Esophagus muscularis mucosa (tissue), 4 donors: ENCODE data around the gene GNA12. TPM values are rescaled to one million over a fixed set of nuclear protein-coding genes. Genes with fewer than 3 reads are reported as not detected.

Experiments
- DNase-seq: peaks from one replicate; pipeline ENCODE4 v3.0.0-alpha.2; 2017; ENCODE audit errors: extremely low spot score
- H3K27ac ChIP-seq, 4 donors: fragments of 200-600 bp; sonication (generic); replicated peaks in 1 of 4; 1 replicate in 3 of 4; 2 replicates in 1 of 4; pipeline ENCODE4 v1.5.1; 2016 to 2019; ENCODE audit warnings: mild to moderate bottlenecking in 1 of 4
- H3K27me3 ChIP-seq, 4 donors: fragments of 200-600 bp; sonication (generic); one replicate each; pipeline versions ENCODE4 v1.5.1 to v1.6.0; 2016 to 2019
- H3K36me3 ChIP-seq, 4 donors: fragments of 200-600 bp; sonication (generic); one replicate each; pipeline ENCODE4 v1.5.1; 2016 to 2019
- H3K4me1 ChIP-seq, 4 donors: fragments of 200-600 bp; sonication (generic); one replicate each; pipeline ENCODE4 v1.5.1; 2016 to 2019
- H3K4me3 ChIP-seq, 4 donors: fragments of 200-600 bp; sonication (generic); 1 replicate in 2 of 4; 2 replicates in 2 of 4; pipeline ENCODE4 v1.5.1; 2016 to 2019; ENCODE audit warnings: mild to moderate bottlenecking in 4 of 4, moderate library complexity in 1 of 4
- H3K9me3 ChIP-seq, 4 donors: fragments of 200-600 bp; sonication (generic); 1 replicate in 3 of 4; 2 replicates in 1 of 4; pipeline ENCODE4 v1.5.1; 2016 to 2019
- CTCF ChIP-seq, 3 experiments: fragments of 200-600 bp in 2 of 3; fragments of 450-650 bp in 1 of 3; sonication (generic) in 2 of 3; IDR thresholded peaks; one replicate each; pipeline ENCODE4 v1.5.1; 2017 to 2019; ENCODE audit warnings: antibody characterized with exemption in 3 of 3, mild to moderate bottlenecking in 2 of 3, moderate library complexity in 1 of 3
- EP300 ChIP-seq: sonication (generic); formaldehyde crosslinking; IDR thresholded peaks from one replicate; pipeline ENCODE4 v1.6.1; 2017; ENCODE audit warnings: antibody characterized with exemption
- POLR2A ChIP-seq: fragments of 450-650 bp; IDR thresholded peaks from one replicate; pipeline ENCODE4 v1.6.1; 2017; ENCODE audit warnings: antibody characterized with exemption, moderate library complexity, mild to moderate bottlenecking, low read depth
- POLR2AphosphoS5 ChIP-seq, 2 donors: sonication (generic); formaldehyde crosslinking; IDR thresholded peaks; one replicate each; pipeline ENCODE4 v1.6.1; 2017; ENCODE audit warnings: antibody characterized with exemption in 2 of 2
- WGBS: methylation state at CpG from one replicate; pipeline ENCODE4 v1.1.5; 2018; 5-methylcytosine and 5-hydroxymethylcytosine counted together
- intact Hi-C: fragments of 100-400 bp; cut with DNase I; formaldehyde crosslinking; loops from one replicate; pipeline ENCODE4 v1.15.1; 2023
- total RNA-seq, 4 donors: library from RNA; depleted of rRNA; stranded (reverse); fragments of >200 nt; gene quantifications; one replicate each; pipeline versions ENCODE4 v1.1.0 to v1.2.1, GENCODE V29; 2016

GNA12 gene
- total RNA-seq, 4 donors from 2014 or later = 25.3 to 61.8 (median 38.9) TPM

GRCh38 chr7:2869981-2870380 is 25.9 kb upstream of the GNA12 start:
- peaks cover 0 to 4% (median 0%) of the 10 kb centered on the region in 4 donors for H3K27me3 ChIP-seq
- H3K36me3 ChIP-seq = no peaks in the 10 kb centered on the region
- TF ChIP-seq POLR2A = no peak
- TF ChIP-seq POLR2AphosphoS5 (IDR thresholded peaks at IDR 0.05) = no peak
- no peak for TF ChIP-seq EP300
- TF ChIP-seq CTCF (IDR thresholded peaks at IDR 0.05) = no peak
- peaks cover 0 to 18% (median 13%) of the 10 kb centered on the region in 4 donors for H3K4me1 ChIP-seq
- intact Hi-C loops = loop anchor here (5.0 kb wide), 1 partner anchor 1022 kb away; no protein-coding TSS in a partner anchor
- peak overlapping the region in 2 of 4 donors; percentile 37 to 44 for H3K27ac ChIP-seq
- H3K9me3 ChIP-seq = no peaks in the 10 kb centered on the region
- no peak for DNase-seq
- WGBS = 82% methylated on average over 5 of the region's 15 CpGs
- peak overlapping the region; percentile 2 to 37 (median 18) for H3K4me3 ChIP-seq

- Histone ChIP-seq H3K27ac (no peak overlapping the region), H3K4me3 (no peak overlapping the region), H3K36me3 (no peaks in the 10 kb centered on the region), H3K9me3 (no peaks in the 10 kb centered on the region), H3K27me3 (peaks cover 0 to 4% (median 0%) of the 10 kb centered on the region in 4 donors), H3K4me1 (peaks cover 19 to 44% (median 38%) of the 10 kb centered on the region in 4 donors)
- intact Hi-C loops = loop anchor here (5.0 kb wide), 1 partner anchor 1026 kb away; no protein-coding TSS in a partner anchor
- TF ChIP-seq POLR2A (no peak), CTCF (IDR thresholded peaks at IDR 0.05) (no peak), EP300 (no peak), POLR2AphosphoS5 (IDR thresholded peaks at IDR 0.05) (no peak)
- DNase-seq = no peak
- WGBS = 35% methylated on average over 3 of the region's 3 CpGs
Measured at GRCh38 chr7:2866601-2867000, 22.5 kb upstream of the GNA12 start.

- Histone ChIP-seq H3K4me1 (peaks cover 19 to 34% (median 30%) of the 10 kb centered on the region in 4 donors), H3K27ac (peak overlapping the region in 1 of 4 donors; percentile 80), H3K4me3 (no peak overlapping the region), H3K27me3 (peaks cover 0 to 4% (median 0%) of the 10 kb centered on the region in 4 donors), H3K36me3 (no peaks in the 10 kb centered on the region), H3K9me3 (no peaks in the 10 kb centered on the region)
- WGBS = 50% methylated on average over 11 of the region's 17 CpGs
- no peak for DNase-seq
- intact Hi-C loops = loop anchor here (5.0 kb wide), 1 partner anchor 1027 kb away; no protein-coding TSS in a partner anchor
- TF ChIP-seq POLR2AphosphoS5 (IDR thresholded peaks at IDR 0.05) = no peak
- peak; percentile 79 to 95 (median 83) for TF ChIP-seq CTCF (IDR thresholded peaks at IDR 0.05)
- TF ChIP-seq POLR2A = no peak
- no peak for TF ChIP-seq EP300
Measured at GRCh38 chr7:2864999-2865670, 21.0 kb upstream of the GNA12 start.

GRCh38 chr7:2864204-2864985 is 20.3 kb upstream of the GNA12 start:
- H3K4me1 ChIP-seq = peaks cover 19 to 31% (median 29%) of the 10 kb centered on the region in 4 donors
- peak overlapping the region in 1 of 4 donors; percentile 8 for H3K4me3 ChIP-seq
- TF ChIP-seq POLR2A (no peak), EP300 (no peak), CTCF (IDR thresholded peaks at IDR 0.05) (no peak), POLR2AphosphoS5 (IDR thresholded peaks at IDR 0.05) (no peak)
- WGBS = 91% methylated on average over 12 of the region's 12 CpGs
- DNase-seq = no peak
- H3K9me3 ChIP-seq = no peaks in the 10 kb centered on the region
- intact Hi-C loops = no loop called here
- H3K27me3 ChIP-seq = peaks cover 0 to 4% (median 0%) of the 10 kb centered on the region in 4 donors
- H3K36me3 ChIP-seq = no peaks in the 10 kb centered on the region
- H3K27ac ChIP-seq = peak overlapping the region; percentile 59 to 82 (median 80)
